ENCODE data around the gene GPR35. TPM values are rescaled to one million over a fixed set of nuclear protein-coding genes. Genes with fewer than 3 reads are reported as not detected.
A peak's percentile ranks its signal among the peaks of the same experiment; 100 is the strongest.
"Not testable (repeated sequence)": the region's sequence is repeated elsewhere in the genome, so short reads cannot be mapped to it uniquely, and the experiment has no call there.

GPR35 gene
- polyA plus RNA-seq, 4 donors: 75.5 to 367 (median 233) TPM

DNA sequence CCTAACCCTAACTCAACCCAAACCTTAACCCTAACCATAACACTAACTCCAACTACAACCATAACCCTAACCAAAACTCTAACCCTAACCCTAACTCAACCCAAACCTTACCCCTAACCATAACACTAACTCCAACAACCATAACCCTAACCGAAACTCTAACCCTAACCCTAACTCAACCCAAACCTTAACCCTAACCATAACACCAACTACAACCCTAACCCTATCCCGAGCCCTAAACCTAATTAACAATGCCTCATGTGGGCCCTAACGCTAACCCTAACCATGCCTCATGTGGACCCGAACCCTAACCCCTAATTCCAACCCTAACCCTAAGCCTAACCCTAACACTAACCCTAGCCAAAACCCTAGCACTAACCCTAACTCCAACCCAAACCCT, 11.5 kb upstream of the GPR35 start:
- Histone ChIP-seq H3K27ac (ENCODE audit: low read depth in 1 of 3, low read length in 2 of 3) (no peak overlapping the region), H3K9me3 (ENCODE audit: control insufficient read depth in 2 of 2, insufficient read depth in 1 of 2, low read depth in 1 of 2, low read length in 1 of 2) (peaks cover 0 to 15% of the 10 kb centered on the region in 2 donors), H3K27me3 (ENCODE audit: control insufficient read depth in 3 of 3, insufficient read depth in 3 of 3, low read length in 3 of 3) (no peaks in the 10 kb centered on the region), H3K36me3 (ENCODE audit: control insufficient read depth in 3 of 3, insufficient read depth in 2 of 3, low read depth in 1 of 3, low read length in 3 of 3) (peaks cover 0 to 51% (median 17%) of the 10 kb centered on the region in 3 donors), H3K4me1 (ENCODE audit: control insufficient read depth in 3 of 3, insufficient read depth in 2 of 3, low read depth in 1 of 3, low read length in 2 of 3) (peaks cover 4 to 5% (median 5%) of the 10 kb centered on the region in 3 donors), H3K4me3 (ENCODE audit: low read depth in 1 of 3, low read length in 3 of 3) (no peak overlapping the region)
- WGBS, 3 donors: 96 to 97% (median 96%) methylated on average over 4 of the region's 4 CpGs
- DNase-seq: no peak
- no peak for FAIRE-seq

GRCh38 chr2:240614391-240614790, 10.9 kb upstream of the GPR35 start:
- FAIRE-seq (no peak), DNase-seq (no peak)
- WGBS, 3 donors: 95 to 100% (median 97%) methylated on average over 9 of the region's 9 CpGs
- Histone ChIP-seq H3K4me1 (ENCODE audit: control insufficient read depth in 3 of 3, insufficient read depth in 2 of 3, low read depth in 1 of 3, low read length in 2 of 3) (peaks cover 4 to 5% (median 5%) of the 10 kb centered on the region in 3 donors), H3K4me3 (ENCODE audit: low read depth in 1 of 3, low read length in 3 of 3) (no peak overlapping the region), H3K27ac (ENCODE audit: low read depth in 1 of 3, low read length in 2 of 3) (no peak overlapping the region), H3K27me3 (ENCODE audit: control insufficient read depth in 3 of 3, insufficient read depth in 3 of 3, low read length in 3 of 3) (no peaks in the 10 kb centered on the region), H3K9me3 (ENCODE audit: control insufficient read depth in 2 of 2, insufficient read depth in 1 of 2, low read depth in 1 of 2, low read length in 1 of 2) (peaks cover 0 to 15% of the 10 kb centered on the region in 2 donors), H3K36me3 (ENCODE audit: control insufficient read depth in 3 of 3, insufficient read depth in 2 of 3, low read depth in 1 of 3, low read length in 3 of 3) (peaks cover 0 to 56% (median 20%) of the 10 kb centered on the region in 3 donors)

- H3K4me3 ChIP-seq (ENCODE audit: low read depth in 1 of 3, low read length in 3 of 3): no peak overlapping the region
- DNase-seq (no peak), FAIRE-seq (no peak)
- H3K27ac ChIP-seq (ENCODE audit: low read depth in 1 of 3, low read length in 2 of 3): no peak overlapping the region
- H3K27me3 ChIP-seq (ENCODE audit: control insufficient read depth in 3 of 3, insufficient read depth in 3 of 3, low read length in 3 of 3): no peaks in the 10 kb centered on the region
- peaks cover 0 to 15% of the 10 kb centered on the region in 2 donors for H3K9me3 ChIP-seq (ENCODE audit: control insufficient read depth in 2 of 2, insufficient read depth in 1 of 2, low read depth in 1 of 2, low read length in 1 of 2)
- peaks cover 4 to 5% (median 5%) of the 10 kb centered on the region in 3 donors for H3K4me1 ChIP-seq (ENCODE audit: control insufficient read depth in 3 of 3, insufficient read depth in 2 of 3, low read depth in 1 of 3, low read length in 2 of 3)
- H3K36me3 ChIP-seq (ENCODE audit: control insufficient read depth in 3 of 3, insufficient read depth in 2 of 3, low read depth in 1 of 3, low read length in 3 of 3): peaks cover 0 to 66% (median 26%) of the 10 kb centered on the region in 3 donors
- WGBS, 3 donors: 81 to 95% (median 85%) methylated on average over 2 of the region's 2 CpGs
Measured at GRCh38 chr2:240615396-240615795, 9.9 kb upstream of the GPR35 start.

DNA sequence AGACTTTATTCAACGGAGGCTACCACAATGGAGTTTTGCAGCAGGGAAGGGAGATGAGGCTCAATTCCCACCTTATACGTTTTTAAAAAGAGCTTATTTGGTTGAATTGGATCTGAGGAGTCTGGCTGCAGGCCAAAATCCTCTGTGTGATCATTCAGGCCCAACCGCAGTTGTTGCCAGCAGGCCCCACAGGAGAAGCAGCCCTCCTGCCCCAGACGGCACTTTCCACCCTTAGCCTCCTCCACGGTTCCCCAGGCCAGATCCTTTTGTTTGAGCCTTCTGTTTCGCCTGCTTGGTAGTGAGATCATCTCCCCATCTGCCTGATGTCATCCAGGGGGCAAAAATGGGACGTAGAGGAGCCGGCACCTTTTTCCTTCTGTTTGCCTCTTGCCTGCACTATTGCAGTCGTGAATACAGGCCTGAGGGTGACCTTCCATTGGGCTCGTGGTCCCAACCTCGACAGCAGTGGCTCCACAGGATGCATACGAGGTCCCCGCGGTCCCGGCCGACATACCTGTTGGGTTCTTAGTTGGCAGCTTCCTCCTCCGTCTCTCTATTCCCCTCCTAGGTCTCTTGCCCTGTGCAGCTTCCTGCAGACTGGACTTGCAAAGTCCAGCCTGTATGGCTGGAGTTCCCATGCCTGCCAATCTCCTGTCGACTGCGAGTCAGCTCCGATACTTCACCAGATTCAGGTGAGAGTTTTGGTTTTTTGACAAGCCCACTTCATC, 9.3 kb upstream of the GPR35 start:
- Histone ChIP-seq H3K27me3 (ENCODE audit: control insufficient read depth in 3 of 3, insufficient read depth in 3 of 3, low read length in 3 of 3) (no peaks in the 10 kb centered on the region), H3K36me3 (ENCODE audit: control insufficient read depth in 3 of 3, insufficient read depth in 2 of 3, low read depth in 1 of 3, low read length in 3 of 3) (peaks cover 0 to 69% (median 27%) of the 10 kb centered on the region in 3 donors), H3K9me3 (ENCODE audit: control insufficient read depth in 2 of 2, insufficient read depth in 1 of 2, low read depth in 1 of 2, low read length in 1 of 2) (peaks cover 0 to 15% of the 10 kb centered on the region in 2 donors), H3K4me3 (ENCODE audit: low read depth in 1 of 3, low read length in 3 of 3) (no peak overlapping the region), H3K27ac (ENCODE audit: low read depth in 1 of 3, low read length in 2 of 3) (no peak overlapping the region), H3K4me1 (ENCODE audit: control insufficient read depth in 3 of 3, insufficient read depth in 2 of 3, low read depth in 1 of 3, low read length in 2 of 3) (peaks cover 4 to 5% (median 5%) of the 10 kb centered on the region in 3 donors)
- FAIRE-seq (no peak), DNase-seq (no peak)
- WGBS, 3 donors: 87 to 94% (median 93%) methylated on average over 19 to 20 of the region's 20 CpGs

- peaks cover 0 to 68% (median 25%) of the 10 kb centered on the region in 3 donors for H3K36me3 ChIP-seq (ENCODE audit: control insufficient read depth in 3 of 3, insufficient read depth in 2 of 3, low read depth in 1 of 3, low read length in 3 of 3)
- FAIRE-seq; H3K27ac ChIP-seq (ENCODE audit: low read depth in 1 of 3, low read length in 2 of 3); H3K4me1 ChIP-seq (ENCODE audit: control insufficient read depth in 3 of 3, insufficient read depth in 2 of 3, low read depth in 1 of 3, low read length in 2 of 3); H3K27me3 ChIP-seq (ENCODE audit: control insufficient read depth in 3 of 3, insufficient read depth in 3 of 3, low read length in 3 of 3); H3K4me3 ChIP-seq (ENCODE audit: low read depth in 1 of 3, low read length in 3 of 3): not testable (repeated sequence)
- H3K9me3 ChIP-seq (ENCODE audit: control insufficient read depth in 2 of 2, insufficient read depth in 1 of 2, low read depth in 1 of 2, low read length in 1 of 2): peaks cover 0 to 15% of the 10 kb centered on the region in 2 donors
- WGBS, 3 donors: 86 to 96% (median 93%) methylated on average over 5 of the region's 5 CpGs
- DNase-seq: peak in 1 of 2 donors; percentile 40
Measured at GRCh38 chr2:240616860-240617666, 8.2 kb upstream of the GPR35 start.

DNA sequence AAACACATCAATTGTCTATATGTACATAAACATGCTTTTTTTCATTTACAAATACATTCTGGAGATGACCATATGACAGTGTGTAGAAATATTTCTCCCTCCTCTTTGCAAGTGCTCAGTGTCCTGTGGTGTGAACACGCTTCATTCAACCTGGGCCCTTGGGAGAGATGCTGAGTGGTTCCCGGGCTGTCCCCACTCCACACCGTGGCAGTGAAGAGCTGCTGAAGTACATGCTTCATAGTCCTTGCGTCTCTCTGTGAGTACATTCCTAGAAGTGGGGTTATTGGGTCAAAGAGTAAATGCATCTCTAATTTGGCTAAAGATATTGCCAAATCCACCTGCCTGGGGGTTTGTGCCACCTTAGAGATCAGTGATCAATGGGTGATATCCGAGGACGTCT, 6.5 kb upstream of the GPR35 start:
- H3K27ac ChIP-seq (ENCODE audit: low read depth in 1 of 3, low read length in 2 of 3): no peak overlapping the region
- DNase-seq (no peak), FAIRE-seq (no peak)
- H3K9me3 ChIP-seq (ENCODE audit: control insufficient read depth in 2 of 2, insufficient read depth in 1 of 2, low read depth in 1 of 2, low read length in 1 of 2): peaks cover 0 to 15% of the 10 kb centered on the region in 2 donors
- H3K4me3 ChIP-seq (ENCODE audit: low read depth in 1 of 3, low read length in 3 of 3): no peak overlapping the region
- no peaks in the 10 kb centered on the region for H3K4me1 ChIP-seq (ENCODE audit: control insufficient read depth in 3 of 3, insufficient read depth in 2 of 3, low read depth in 1 of 3, low read length in 2 of 3)
- H3K27me3 ChIP-seq (ENCODE audit: control insufficient read depth in 3 of 3, insufficient read depth in 3 of 3, low read length in 3 of 3): no peaks in the 10 kb centered on the region
- H3K36me3 ChIP-seq (ENCODE audit: control insufficient read depth in 3 of 3, insufficient read depth in 2 of 3, low read depth in 1 of 3, low read length in 3 of 3): peaks cover 0 to 74% (median 21%) of the 10 kb centered on the region in 3 donors
- 81 to 90% (median 81%) methylated on average over 6 of the region's 6 CpGs for WGBS, 3 donors

DNA sequence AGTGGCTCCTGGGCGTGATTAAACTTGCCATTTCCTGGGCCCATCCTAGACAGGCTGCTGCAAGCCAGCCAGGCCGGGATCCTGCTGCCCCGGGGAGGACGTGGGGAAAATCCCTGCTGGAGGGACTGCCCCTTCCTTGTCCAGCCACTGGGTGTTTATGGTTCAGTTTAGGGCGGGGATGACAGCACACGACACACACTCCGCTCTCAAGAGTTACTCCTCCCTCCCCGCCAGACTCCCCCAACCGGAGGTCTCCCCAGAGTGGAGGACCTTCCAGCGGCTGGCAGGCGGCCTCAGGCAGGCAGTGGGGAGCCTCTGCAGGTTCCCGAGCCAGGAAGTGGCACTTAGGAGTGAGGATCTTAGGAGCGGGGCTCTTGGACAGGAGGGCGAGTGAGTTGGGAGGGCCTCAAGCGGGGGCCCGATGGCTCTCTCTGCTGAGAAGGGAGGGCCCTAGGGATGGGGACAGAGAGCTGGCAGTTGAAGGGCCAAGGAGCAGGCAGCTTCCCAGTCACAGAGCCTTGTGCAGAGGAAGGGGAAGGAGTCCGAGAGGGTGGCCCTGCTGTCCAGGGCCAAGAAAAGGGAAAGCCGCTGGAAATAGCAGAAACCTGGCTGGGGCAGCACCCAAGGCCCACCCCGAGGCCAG, 5.7 kb upstream of the GPR35 start:
- Histone ChIP-seq H3K9me3 (ENCODE audit: control insufficient read depth in 2 of 2, insufficient read depth in 1 of 2, low read depth in 1 of 2, low read length in 1 of 2) (peaks cover 0 to 15% of the 10 kb centered on the region in 2 donors), H3K4me3 (ENCODE audit: low read depth in 1 of 3, low read length in 3 of 3) (no peak overlapping the region), H3K36me3 (ENCODE audit: control insufficient read depth in 3 of 3, insufficient read depth in 2 of 3, low read depth in 1 of 3, low read length in 3 of 3) (peaks cover 0 to 78% (median 21%) of the 10 kb centered on the region in 3 donors), H3K27ac (ENCODE audit: low read depth in 1 of 3, low read length in 2 of 3) (peak overlapping the region in 1 of 3 donors; percentile 16), H3K27me3 (ENCODE audit: control insufficient read depth in 3 of 3, insufficient read depth in 3 of 3, low read length in 3 of 3) (no peaks in the 10 kb centered on the region), H3K4me1 (ENCODE audit: control insufficient read depth in 3 of 3, insufficient read depth in 2 of 3, low read depth in 1 of 3, low read length in 2 of 3) (no peaks in the 10 kb centered on the region)
- DNase-seq (no peak), FAIRE-seq (no peak)
- WGBS, 3 donors: 74 to 83% (median 78%) methylated on average over 19 of the region's 19 CpGs

- Histone ChIP-seq H3K27ac (ENCODE audit: low read depth in 1 of 3, low read length in 2 of 3) (no peak overlapping the region), H3K9me3 (ENCODE audit: control insufficient read depth in 2 of 2, insufficient read depth in 1 of 2, low read depth in 1 of 2, low read length in 1 of 2) (peaks cover 0 to 15% of the 10 kb centered on the region in 2 donors), H3K4me1 (ENCODE audit: control insufficient read depth in 3 of 3, insufficient read depth in 2 of 3, low read depth in 1 of 3, low read length in 2 of 3) (no peaks in the 10 kb centered on the region), H3K36me3 (ENCODE audit: control insufficient read depth in 3 of 3, insufficient read depth in 2 of 3, low read depth in 1 of 3, low read length in 3 of 3) (peaks cover 0 to 73% (median 21%) of the 10 kb centered on the region in 3 donors), H3K27me3 (ENCODE audit: control insufficient read depth in 3 of 3, insufficient read depth in 3 of 3, low read length in 3 of 3) (no peaks in the 10 kb centered on the region), H3K4me3 (ENCODE audit: low read depth in 1 of 3, low read length in 3 of 3) (no peak overlapping the region)
- no peak for FAIRE-seq
- no peak for DNase-seq
- WGBS, 3 donors: 93 to 96% (median 93%) methylated on average over 9 to 13 of the region's 13 CpGs
Measured at GRCh38 chr2:240620149-240620731, 5.0 kb upstream of the GPR35 start.
